ENCODE data around the gene PNMA8C. TPM values are rescaled to one million over a fixed set of nuclear protein-coding genes. Genes with fewer than 3 reads are reported as not detected.

PNMA8C gene
- total RNA-seq, 1 experiment from 2014 or later, result not detected

DNA sequence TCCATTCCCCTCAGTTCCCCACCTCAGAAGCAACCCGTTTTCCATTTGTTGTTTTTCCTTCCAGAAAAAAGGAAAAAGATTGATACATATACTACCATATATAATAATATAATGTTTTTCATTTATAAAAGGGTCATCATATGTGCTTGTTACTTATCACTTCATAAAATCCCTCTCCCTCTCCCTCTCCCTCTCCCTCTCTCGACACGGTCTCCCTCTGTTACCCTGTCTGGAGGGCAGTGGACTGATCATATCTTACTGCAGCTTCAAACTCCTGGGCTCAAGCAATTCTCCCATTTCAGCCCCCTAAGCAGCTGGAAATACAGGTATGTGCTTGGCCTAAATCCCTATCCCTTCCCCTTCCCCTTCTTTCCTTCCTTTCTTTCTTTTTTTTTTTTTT, 25.5 kb upstream of the PNMA8C start:
- DNase-seq (ENCODE audit: low read depth, low spot score), result no peak
- Histone ChIP-seq H3K27me3 (ENCODE audit: control insufficient read depth, insufficient read depth, low read length) (no peaks in the 10 kb centered on the region), H3K27ac (ENCODE audit: low read length) (no peak overlapping the region), H3K4me1 (ENCODE audit: control insufficient read depth, insufficient read depth, low read length) (no peaks in the 10 kb centered on the region), H3K36me3 (ENCODE audit: control insufficient read depth, insufficient read depth, low read length) (no peaks in the 10 kb centered on the region), H3K4me3 (ENCODE audit: low read depth in 2 of 2, low read length in 2 of 2) (no peak overlapping the region), H3K9me3 (ENCODE audit: control insufficient read depth, insufficient read depth, low read depth, low read length) (no peaks in the 10 kb centered on the region)
- no peak for ATAC-seq
- TF ChIP-seq POLR2AphosphoS5 (IDR thresholded peaks at IDR 0.05; ENCODE audit: low read depth, low read length), result no peak
- TF ChIP-seq, protein P1, sequence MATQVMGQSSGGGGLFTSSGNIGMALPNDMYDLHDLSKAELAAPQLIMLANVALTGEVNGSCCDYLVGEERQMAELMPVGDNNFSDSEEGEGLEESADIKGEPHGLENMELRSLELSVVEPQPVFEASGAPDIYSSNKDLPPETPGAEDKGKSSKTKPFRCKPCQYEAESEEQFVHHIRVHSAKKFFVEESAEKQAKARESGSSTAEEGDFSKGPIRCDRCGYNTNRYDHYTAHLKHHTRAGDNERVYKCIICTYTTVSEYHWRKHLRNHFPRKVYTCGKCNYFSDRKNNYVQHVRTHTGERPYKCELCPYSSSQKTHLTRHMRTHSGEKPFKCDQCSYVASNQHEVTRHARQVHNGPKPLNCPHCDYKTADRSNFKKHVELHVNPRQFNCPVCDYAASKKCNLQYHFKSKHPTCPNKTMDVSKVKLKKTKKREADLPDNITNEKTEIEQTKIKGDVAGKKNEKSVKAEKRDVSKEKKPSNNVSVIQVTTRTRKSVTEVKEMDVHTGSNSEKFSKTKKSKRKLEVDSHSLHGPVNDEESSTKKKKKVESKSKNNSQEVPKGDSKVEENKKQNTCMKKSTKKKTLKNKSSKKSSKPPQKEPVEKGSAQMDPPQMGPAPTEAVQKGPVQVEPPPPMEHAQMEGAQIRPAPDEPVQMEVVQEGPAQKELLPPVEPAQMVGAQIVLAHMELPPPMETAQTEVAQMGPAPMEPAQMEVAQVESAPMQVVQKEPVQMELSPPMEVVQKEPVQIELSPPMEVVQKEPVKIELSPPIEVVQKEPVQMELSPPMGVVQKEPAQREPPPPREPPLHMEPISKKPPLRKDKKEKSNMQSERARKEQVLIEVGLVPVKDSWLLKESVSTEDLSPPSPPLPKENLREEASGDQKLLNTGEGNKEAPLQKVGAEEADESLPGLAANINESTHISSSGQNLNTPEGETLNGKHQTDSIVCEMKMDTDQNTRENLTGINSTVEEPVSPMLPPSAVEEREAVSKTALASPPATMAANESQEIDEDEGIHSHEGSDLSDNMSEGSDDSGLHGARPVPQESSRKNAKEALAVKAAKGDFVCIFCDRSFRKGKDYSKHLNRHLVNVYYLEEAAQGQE (IDR thresholded peaks at IDR 0.05; ENCODE audit: insufficient read depth in 1 of 2, low read depth in 2 of 2, low read length in 1 of 2), result no peak
- no peak for TF ChIP-seq TCF7L2 (IDR thresholded peaks at IDR 0.05; ENCODE audit: low read depth, low read length)
- no peak for TF ChIP-seq SIN3A (IDR thresholded peaks at IDR 0.05; ENCODE audit: borderline replicate concordance, insufficient read depth, low read depth, low read length)
- TF ChIP-seq, protein P2, sequence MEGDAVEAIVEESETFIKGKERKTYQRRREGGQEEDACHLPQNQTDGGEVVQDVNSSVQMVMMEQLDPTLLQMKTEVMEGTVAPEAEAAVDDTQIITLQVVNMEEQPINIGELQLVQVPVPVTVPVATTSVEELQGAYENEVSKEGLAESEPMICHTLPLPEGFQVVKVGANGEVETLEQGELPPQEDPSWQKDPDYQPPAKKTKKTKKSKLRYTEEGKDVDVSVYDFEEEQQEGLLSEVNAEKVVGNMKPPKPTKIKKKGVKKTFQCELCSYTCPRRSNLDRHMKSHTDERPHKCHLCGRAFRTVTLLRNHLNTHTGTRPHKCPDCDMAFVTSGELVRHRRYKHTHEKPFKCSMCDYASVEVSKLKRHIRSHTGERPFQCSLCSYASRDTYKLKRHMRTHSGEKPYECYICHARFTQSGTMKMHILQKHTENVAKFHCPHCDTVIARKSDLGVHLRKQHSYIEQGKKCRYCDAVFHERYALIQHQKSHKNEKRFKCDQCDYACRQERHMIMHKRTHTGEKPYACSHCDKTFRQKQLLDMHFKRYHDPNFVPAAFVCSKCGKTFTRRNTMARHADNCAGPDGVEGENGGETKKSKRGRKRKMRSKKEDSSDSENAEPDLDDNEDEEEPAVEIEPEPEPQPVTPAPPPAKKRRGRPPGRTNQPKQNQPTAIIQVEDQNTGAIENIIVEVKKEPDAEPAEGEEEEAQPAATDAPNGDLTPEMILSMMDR (IDR thresholded peaks at IDR 0.05), result no peak
- ChIA-PET POLR2A (no interaction called here), CTCF (no interaction called here)
- no TSS peak for BruUV-seq (replicated peaks)
- in situ Hi-C loops (cut with HindIII; ENCODE audit: low pct_unique_long_range_greater_than_20kb, low sequenced_read_pairs), result no loop called here
- intact Hi-C loops (cut with micrococcal nuclease; ENCODE audit: unreplicated experiment), result no loop called here

DNA sequence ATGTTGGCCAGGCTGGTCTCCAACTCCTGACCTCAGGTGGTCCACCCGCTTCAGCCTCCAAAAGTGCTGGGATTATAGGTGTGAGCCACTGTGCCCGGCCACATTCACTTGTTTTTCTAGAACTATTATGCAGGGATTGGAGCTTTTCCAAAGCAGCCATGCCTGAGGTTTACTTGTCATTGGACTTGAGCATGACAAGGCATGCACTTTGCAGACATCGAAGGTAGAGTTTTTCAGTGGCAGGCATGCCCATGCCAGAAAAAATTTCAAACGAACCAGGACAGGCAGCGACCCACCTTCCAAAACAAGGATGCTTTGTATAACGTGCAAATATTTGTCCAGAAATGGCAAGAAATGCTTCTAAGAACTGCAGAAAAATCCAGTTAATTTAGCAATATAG, 24.9 kb upstream of the PNMA8C start:
- POLR2A ChIA-PET, result interaction anchor here (0.7 kb wide), 1 partner anchor 12 kb away, joined by 3 read pairs; no protein-coding TSS in a partner anchor
- no peak for ATAC-seq
- intact Hi-C loops (cut with micrococcal nuclease; ENCODE audit: unreplicated experiment) (no loop called here), in situ Hi-C loops (cut with HindIII; ENCODE audit: low pct_unique_long_range_greater_than_20kb, low sequenced_read_pairs) (no loop called here)
- H3K36me3 ChIP-seq (ENCODE audit: control insufficient read depth, insufficient read depth, low read length), result no peaks in the 10 kb centered on the region
- no peaks in the 10 kb centered on the region for H3K4me1 ChIP-seq (ENCODE audit: control insufficient read depth, insufficient read depth, low read length)
- DNase-seq (ENCODE audit: low read depth, low spot score), result no peak
- no TSS peak for BruUV-seq (replicated peaks)
- H3K9me3 ChIP-seq (ENCODE audit: control insufficient read depth, insufficient read depth, low read depth, low read length), result no peaks in the 10 kb centered on the region
- H3K4me3 ChIP-seq (ENCODE audit: low read depth in 2 of 2, low read length in 2 of 2), result no peak overlapping the region
- no peaks in the 10 kb centered on the region for H3K27me3 ChIP-seq (ENCODE audit: control insufficient read depth, insufficient read depth, low read length)
- no peak overlapping the region for H3K27ac ChIP-seq (ENCODE audit: low read length)
- CTCF ChIA-PET, result no interaction called here
- TF ChIP-seq SIN3A (IDR thresholded peaks at IDR 0.05; ENCODE audit: borderline replicate concordance, insufficient read depth, low read depth, low read length), result no peak
- no peak for TF ChIP-seq POLR2AphosphoS5 (IDR thresholded peaks at IDR 0.05; ENCODE audit: low read depth, low read length)
- TF ChIP-seq, protein P2 (IDR thresholded peaks at IDR 0.05), result no peak
- TF ChIP-seq TCF7L2 (IDR thresholded peaks at IDR 0.05; ENCODE audit: low read depth, low read length), result no peak
- TF ChIP-seq, protein P1 (IDR thresholded peaks at IDR 0.05; ENCODE audit: insufficient read depth in 1 of 2, low read depth in 2 of 2, low read length in 1 of 2), result no peak

All from Panc1 (cell line).